Left renal cortex interstitium (tissue), 4 donors: ENCODE data around the gene LAIR2. TPM values are rescaled to one million over a fixed set of nuclear protein-coding genes. Genes with fewer than 3 reads are reported as not detected.
A peak's percentile ranks its signal among the peaks of the same experiment; 100 is the strongest.
"Not testable (repeated sequence)": the region's sequence is repeated elsewhere in the genome, so short reads cannot be mapped to it uniquely, and the experiment has no call there.

Experiments
- DNase-seq, 4 donors: peaks; one replicate each; pipeline ENCODE4 v3.0.0-alpha.2; 2013; ENCODE audit warnings: low read depth in 4 of 4, low spot score in 2 of 4, missing footprints in 1 of 4
- polyA plus RNA-seq, 4 donors: library from polyadenylated mRNA; unstranded; fragments of 120-200 nt; gene quantifications; one replicate each; pipeline ENCODE4 v1.2.1, GENCODE V29; 2013; ENCODE audit not compliant: insufficient read length in 4 of 4

The LAIR2 gene
- polyA plus RNA-seq, 4 donors, result not detected

DNA sequence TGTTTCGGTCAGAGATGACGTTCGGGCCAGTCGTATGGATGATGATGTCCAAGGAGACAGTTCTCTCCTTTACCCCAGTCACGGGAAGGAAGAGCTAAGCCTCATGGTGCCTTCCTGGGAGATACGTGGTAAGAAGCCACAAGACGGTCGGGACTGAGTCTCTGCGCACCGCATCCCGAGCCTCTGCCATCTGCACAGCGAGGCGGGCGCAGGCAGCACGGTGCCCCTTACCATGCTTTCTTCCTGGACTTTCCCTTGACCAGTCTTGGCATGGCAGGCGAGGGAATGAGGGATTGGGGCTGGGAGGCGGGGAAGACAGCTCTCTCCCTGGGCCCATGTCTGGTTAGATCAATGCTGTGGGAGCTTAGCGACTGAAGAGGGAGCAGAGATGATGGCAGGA is 10.1 kb upstream of the LAIR2 start:
- DNase-seq, result no peak

DNA sequence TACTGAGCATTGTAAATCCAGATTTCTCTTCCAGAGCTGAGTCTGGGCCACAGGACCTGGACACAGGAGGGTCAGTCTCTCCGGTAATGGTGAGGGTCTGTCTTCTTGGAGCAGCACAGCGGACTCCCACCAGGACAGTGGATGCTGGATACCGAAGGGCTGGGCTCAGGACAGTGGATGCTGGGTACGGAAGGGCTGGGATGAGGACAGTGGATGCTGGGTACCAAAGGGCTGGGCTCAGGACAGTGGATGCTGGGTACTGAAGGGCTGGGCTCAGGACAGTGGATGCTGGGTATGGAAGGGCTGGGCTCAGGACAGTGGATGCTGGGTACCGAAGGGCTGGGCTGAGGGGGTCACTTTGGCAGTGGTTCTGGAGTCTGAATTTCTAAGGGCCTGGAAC is 9.6 kb upstream of the LAIR2 start:
- DNase-seq, result not testable (repeated sequence)

DNA sequence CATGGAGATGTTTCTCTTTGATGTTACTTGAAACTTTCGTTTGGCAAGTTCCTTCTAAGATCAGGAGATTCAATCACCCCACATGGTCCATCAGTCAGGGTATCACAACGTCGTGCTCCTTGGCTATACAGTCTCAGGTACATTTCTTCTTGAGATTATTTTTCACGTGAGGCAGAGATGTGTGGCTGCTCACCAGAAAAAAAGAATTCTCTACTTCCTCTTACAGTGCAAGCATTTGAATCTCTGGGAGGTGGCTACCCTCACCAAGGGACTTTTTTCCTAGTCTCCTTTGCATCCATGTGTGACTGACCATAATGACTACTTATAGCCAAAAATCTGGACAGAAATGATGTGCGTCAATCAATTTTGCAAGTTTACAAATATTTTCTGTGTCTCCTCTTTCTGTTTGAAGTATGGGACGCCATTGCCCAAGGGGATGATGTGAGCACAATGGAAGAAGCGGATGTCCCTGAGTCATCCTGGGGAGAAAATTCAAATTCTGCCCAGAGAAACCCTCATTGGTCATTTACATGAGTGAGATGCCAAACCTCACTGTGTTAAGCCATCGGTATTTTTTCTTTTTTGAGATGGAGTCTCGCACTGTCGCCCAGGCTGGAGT is 8.6 kb upstream of the LAIR2 start:
- no peak for DNase-seq

DNA sequence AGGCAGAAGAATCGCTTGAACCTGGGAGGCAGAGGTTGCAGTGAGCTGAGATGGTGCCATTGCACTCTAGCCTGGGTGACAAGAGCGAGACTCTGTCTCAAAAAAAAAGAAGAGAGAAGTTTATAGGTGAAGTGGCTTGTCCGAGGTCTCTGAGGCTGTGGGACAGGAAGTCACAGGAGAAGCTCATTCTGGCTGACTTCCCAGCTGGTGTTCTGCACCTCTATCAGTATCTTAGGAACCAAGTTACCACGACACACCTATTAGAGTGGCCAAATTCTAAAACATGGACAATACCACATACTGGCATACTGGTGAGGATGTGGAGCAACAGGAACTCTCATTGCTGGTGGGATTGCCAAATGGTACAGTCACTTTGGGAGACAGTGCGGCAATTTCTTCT is 7.3 kb upstream of the LAIR2 start:
- not testable (repeated sequence) for DNase-seq

DNA sequence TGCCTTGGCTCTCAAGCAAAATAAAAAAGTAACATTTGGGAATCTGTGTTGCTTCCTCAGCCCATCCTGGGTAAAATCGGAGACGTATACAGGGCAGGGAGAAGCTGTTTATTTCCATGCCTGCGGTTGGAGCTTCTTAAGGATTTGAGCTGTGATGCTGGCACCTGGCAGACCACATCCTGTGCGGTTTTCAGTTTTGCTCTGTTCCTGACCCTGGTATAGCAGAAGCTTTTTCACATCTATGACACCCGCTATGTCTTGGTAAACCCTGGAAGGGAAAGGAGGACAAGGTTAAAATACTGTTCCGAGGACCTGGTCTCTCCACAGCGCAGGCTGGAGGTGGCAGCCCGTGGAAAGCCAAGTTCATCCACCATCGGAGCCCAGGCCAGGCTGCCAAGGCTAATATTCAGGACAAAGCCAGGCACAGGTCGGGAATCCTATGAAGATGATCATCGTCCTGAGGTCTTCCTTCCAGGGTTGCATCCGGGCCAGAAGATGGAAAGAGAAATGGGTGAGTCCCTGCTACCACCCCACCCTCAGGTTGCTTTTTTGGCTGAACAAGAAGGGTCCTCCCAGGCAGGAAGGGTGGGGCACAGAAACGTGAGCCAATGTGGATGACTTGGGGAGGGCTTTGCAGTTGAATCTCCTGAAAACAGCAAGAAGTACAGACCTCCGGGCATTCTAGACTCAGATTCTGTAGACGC is 4.7 kb upstream of the LAIR2 start:
- not testable (repeated sequence) for DNase-seq

DNA sequence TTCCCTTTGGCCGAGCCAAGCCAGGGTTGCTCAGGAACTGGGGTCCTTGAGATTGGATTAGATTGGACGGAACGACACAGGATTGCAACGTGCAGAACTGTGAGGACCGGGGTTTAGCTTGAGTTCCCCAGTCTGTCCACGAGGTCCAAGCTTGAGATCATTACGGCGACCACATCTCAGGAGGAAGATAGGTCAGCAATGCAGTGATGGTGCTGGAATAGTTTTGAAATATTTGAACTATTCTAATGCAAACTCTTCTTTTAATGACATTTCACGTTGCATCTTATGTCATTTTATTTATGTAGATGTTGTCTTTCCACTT is 4.2 kb upstream of the LAIR2 start:
- not testable (repeated sequence) for DNase-seq

DNA sequence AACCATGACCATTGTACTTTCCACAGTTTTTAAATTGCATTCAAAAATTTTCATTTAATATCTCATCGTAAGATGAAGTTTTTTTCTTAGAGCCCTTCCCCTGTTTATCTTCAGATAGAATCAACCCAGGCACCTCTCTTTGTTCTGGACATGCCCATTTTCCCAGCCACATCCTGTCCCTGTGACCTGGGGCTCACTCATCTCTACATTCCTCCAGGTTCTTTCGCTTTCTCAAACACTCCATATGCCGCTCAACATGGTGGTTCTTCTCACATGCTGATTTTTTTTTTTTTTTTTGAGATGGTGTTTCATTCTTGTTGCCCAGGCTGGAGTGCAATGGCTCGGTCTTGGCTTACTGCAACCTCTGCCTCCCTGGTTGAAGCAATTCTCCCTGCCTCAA is 2.9 kb downstream of the LAIR2 start:
- not testable (repeated sequence) for DNase-seq

DNA sequence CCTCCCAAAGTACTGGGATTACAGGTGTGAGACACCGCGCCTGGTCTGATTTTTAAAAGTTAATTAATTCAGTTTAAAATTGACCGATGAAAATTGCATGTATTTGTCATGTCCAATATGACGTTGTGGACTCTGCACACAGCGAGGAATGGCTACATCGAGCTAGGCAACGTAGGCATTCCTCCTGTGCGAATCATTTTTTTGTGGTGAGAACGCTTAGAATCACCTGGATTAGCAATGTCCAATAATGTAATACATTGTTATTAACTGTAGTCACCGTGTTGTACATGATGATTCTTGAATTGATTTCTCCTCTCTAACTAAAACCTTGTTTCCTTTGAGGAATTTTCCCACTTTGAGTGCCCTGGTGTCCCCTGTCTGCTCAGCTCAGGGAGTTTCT is 3.4 kb downstream of the LAIR2 start:
- no peak for DNase-seq

DNA sequence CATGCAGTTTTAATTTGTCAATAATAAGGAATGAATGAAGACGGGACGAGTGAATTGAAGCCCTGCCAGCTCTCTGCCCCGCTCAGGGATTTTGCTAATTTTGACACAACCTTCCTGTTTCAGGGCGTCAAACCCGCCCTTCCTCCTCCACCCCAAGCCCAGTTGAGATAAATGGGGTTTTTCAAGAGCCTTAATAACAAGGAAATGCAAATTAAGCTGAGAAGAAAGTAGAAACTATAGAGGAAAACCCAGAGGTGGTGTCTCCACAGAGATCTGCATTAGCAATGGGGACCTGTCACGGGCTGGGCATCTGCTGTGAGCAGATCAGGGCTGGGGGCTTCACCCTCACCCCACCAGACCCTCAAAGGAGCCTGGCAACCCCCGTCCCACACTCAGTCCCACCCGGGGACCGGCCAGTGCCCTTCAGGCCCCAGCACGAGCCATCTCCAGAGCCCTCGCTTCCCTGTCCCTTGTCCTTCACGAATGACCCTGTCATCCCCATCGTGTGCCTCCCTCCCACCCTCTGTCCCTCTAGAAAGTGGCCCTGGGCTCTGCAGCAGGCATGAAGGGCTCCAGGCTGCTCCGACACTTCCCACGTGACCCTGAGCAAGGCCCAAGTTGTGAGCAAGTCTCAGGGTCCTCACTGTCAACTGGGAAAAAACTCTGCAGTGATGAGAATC is 4.5 kb downstream of the LAIR2 start:
- DNase-seq, result not testable (repeated sequence)

DNA sequence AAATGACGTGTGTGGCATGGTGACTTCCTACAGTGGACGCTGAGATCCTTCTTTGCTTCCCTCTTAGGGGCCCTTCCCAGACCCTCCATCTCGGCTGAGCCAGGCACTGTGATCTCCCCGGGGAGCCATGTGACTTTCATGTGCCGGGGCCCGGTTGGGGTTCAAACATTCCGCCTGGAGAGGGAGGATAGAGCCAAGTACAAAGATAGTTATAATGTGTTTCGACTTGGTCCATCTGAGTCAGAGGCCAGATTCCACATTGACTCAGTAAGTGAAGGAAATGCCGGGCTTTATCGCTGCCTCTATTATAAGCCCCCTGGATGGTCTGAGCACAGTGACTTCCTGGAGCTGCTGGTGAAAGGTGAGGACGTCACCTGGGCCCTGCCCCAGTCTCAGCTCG is 5.2 kb downstream of the LAIR2 start:
- no peak for DNase-seq

DNA sequence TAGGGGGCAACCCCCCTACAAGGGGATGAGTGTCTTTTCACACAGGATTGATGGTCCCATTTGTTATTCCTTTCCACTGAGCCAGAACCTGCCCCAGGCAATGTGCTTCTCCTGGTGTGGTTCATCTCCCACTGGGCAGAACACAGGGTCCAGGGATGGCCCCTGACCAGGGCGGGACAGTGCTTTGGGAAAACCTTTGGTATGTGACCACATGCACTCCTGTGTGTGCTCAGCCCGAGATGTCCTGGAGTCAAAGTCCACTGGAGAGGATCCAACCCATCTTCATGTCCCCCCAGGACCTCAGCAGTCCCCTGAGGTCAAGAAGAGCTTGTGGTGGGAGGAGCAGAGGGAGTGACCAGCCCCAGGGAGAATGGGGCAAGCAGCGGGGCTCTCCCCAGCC is 5.9 kb downstream of the LAIR2 start:
- DNase-seq, result not testable (repeated sequence)

DNA sequence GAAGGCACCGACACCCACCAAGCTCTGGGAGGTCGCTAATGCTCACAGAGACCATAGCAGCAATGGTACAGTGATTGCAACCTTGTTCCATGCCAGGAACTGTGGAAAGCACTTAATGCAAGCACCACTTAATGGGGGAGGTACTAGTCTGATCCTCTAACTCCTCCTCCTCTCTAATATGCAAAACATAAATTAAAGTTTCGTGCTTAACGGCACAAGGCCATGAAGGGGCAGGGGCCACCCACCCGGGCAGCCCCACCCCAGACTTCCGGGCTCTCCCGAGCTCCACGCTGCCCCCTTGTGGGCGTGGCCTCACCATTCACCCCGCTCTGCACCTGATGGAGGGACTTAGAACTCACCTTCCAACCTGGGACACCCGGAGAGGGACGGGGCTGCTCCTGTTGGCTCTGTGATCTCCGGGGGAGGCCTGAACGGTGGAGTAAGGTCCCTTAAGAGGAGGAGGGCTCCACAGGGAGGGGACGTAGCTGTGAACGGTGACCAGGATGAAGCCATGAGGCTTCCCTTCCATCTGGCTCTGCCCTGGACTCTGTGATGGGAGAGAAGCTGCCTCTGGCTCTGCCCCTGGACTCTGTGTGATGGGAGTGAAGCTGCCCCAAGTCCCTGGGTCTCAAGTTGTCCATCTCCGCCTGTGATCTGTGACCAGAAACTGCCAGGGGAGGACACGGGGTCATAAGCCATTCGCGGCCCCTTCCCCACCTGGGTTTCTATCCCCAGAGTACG is 6.7 kb downstream of the LAIR2 start:
- not testable (repeated sequence) for DNase-seq

DNA sequence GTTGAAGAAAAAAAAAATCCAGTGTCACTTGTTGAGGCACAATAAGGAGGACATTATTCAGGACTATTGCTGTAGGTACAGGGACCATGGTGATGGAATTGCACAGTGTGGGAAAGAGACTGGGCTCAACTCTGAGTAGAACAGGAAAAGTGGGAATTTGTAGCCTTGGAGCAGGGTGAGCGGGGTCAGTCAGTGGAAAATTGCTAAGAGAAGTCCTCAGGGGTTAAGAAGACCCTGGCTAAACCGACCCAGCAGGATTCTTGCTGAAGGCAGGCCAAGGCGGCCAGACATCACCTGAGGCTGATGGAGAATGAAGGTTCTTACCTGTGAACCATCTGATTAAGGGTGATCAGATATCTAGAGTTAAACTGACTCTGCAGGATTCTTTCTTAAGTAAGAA is 12.5 kb downstream of the LAIR2 start:
- no peak for DNase-seq

DNA sequence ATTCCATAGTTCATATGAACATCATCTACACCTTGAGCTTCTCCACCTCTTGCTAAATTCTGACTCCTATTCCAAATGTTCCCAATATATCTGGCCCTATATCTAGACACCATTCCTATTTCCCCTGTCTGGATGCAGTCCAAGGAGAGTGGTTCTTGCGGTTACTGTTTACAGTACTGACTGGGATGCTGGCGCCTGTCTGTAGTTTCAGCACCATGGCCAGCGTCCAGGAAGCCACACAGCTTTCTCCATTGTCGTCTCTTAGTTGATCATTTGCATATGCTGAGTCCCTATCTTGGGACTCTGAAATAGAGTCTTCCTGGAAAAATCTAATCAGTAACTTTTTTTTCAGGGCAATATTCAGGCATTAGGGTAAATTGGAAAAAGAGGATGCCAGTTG is 14.9 kb downstream of the LAIR2 start:
- DNase-seq, result peak; percentile 42 to 74 (median 55)

DNA sequence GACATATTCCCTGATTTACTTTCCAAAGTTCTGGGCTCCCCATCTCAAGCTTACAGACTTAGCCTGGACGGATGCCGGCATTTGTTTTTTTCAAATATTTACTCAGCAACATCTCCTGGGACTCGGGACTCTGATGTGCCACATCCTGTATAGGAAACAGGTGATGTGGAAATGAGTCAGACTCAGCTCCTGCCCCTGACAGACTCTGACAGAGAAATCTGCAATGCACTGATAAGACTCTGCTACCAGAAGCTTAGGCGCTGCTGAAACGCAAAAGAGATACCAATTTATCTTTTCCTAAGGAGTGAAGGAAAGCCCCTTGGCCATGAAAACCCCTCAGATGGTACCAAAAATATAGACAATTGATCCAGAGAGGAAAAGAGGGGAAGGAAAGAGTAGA is 16.2 kb downstream of the LAIR2 start:
- no peak for DNase-seq

DNA sequence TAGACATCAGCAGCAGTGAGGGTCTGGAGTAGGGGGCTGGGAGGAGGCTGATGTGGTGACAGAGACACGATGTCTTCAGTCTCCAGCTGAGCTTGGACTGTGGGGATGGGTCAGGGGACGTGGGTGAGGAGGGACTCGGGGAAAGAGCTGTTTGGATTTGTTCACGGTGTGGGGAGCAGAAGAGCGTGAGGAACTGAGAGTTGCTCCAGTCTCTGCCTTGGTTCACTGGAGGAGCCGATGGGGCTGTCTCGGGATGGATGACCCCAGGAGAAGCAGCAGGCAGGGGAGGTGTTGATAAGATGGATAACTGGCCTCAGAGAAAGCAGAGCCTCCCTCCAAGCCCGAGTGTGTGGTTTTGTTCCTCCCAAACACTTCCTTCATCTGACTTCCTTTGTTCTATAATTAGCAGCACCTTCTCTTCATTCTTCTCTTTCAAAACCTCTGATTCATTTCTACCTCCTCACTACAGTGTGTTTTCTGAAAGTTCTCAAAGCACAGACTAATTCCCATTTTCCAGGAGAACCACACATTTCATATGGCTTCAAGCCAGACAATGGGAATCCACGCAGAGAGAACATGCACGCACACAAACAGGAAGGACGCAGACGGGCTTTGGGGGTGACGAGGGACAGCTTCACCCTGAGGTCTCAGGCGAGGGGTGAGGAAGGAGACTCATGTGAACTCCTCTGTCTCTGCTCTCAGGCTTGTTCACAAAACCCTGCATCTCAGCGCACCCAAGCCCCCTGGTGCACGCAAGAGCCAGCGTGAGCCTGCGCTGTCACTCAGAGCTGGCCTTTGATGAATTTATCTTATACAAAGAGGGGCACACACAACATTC is 18.6 kb downstream of the LAIR2 start:
- no peak for DNase-seq

DNA sequence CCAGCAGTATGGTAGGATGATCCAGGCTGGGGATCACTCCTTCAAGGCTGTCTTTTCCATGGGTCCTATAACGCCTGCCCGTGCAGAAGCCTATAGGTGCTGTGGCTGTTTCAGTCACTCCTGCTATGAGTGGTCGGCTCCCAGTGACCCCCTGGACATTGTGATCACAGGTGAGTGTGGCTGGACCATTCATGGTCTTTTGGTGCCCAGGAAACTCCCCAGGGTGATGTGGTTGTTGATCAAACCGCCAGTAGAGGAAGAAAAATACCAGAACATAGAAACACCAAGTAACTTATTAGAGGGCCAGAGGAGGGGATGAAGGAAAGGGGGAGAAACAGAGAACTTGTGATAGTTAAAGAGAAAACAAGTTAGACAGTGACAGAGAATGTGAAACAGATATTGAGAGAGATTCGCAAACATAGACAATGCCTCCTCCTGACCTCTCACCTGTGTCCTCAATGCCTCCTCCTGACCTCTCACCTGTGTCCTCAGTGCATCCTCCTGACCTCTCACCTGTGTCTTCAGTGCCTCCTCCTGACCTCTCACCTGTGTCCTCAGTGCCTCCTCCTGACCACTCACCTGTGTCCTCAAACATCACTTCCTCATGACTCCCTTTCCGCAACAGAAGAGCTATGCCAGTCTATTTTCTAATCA is 19.4 kb downstream of the LAIR2 start:
- no peak for DNase-seq

DNA sequence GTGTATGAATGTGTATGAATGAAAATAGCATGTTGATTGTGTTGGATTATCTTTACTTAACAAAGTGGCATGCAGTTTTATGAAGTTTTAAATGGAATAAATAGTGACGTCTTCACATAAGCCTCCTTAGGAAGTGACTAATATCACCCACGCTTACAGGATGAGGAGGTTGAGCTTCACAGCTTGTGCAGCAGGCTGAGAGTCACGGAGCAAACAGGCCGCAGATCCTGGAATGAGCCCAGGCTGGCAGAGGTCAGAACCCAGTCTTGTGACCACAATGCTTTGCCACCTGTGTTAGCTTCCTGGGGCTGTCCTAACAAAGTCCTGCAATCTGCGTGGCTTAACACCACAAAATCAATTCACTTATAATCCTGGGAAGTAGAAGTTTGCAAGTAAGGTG is 20.8 kb downstream of the LAIR2 start:
- no peak for DNase-seq

DNA sequence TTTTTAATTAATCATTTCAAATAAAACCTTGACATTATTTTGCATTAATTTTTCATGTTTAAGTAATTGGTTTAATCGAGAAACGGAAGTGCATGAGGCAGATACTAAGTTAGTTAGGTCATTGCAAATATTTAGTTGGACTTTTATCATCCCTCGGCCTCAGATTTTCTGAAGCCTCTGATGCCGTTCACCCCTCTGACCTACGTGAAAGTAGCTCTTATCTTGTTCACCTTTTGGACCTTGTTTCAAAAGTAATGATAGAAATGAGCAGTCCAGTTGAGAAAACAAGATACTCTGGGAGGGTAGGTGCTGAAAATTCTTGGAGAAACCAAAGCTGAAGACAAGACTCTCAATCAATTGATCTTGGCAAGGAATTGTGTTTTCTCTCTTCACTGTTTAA is 23.0 kb downstream of the LAIR2 start:
- no peak for DNase-seq

DNA sequence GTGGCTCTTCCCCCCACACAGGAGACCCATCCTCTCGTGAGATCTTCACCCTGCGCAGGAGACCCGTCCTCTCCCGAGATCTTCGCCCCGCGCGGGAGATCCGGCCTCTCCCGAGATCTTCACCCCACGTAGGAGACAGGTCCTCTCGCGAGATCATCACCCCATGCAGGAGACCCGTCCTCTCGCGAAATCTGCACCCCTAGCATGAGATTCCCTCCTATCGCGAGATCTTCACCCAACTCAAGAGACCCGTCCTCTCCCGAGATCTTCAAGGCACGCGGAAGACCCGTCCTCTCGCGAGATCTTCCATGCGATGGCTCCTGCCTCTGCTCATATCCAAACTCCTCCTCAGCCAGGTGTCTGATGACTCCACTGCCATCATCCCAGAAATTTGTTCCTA is 24.3 kb downstream of the LAIR2 start:
- no peak for DNase-seq
